Transverse colon (tissue), 4 donors: ENCODE data around the gene LRRN4CL. TPM values are rescaled to one million over a fixed set of nuclear protein-coding genes. Genes with fewer than 3 reads are reported as not detected.
"Not testable (repeated sequence)": the region's sequence is repeated elsewhere in the genome, so short reads cannot be mapped to it uniquely, and the experiment has no call there.

ENCODE experiments used
- DNase-seq: peaks from one replicate; pipeline ENCODE4 v3.0.0-alpha.2; 2019
- H3K27ac ChIP-seq, 4 donors: fragments of 200-600 bp; sonication (generic); 2 replicates each; pipeline ENCODE4 v1.5.1; 2016 to 2018; ENCODE audit warnings: inconsistent platforms in 4 of 4
- H3K27me3 ChIP-seq: fragments of 200-600 bp; sonication (generic); 2 replicates; pipeline ENCODE4 v1.5.1; 2017; ENCODE audit warnings: inconsistent platforms
- H3K36me3 ChIP-seq, 4 donors: fragments of 200-600 bp; sonication (generic); 2 replicates each; pipeline ENCODE4 v1.5.1; 2017 to 2019; ENCODE audit warnings: inconsistent platforms in 4 of 4
- H3K4me1 ChIP-seq, 4 donors: fragments of 200-600 bp; sonication (generic); 2 replicates each; pipeline ENCODE4 v1.5.1; 2017 to 2020; ENCODE audit warnings: inconsistent platforms in 4 of 4
- H3K4me3 ChIP-seq, 4 donors: fragments of 200-600 bp; sonication (generic); 1 replicate in 1 of 4; 2 replicates in 3 of 4; pipeline versions ENCODE4 v1.5.1 to v1.6.1; 2017 to 2019; ENCODE audit warnings: inconsistent platforms in 4 of 4
- H3K9me3 ChIP-seq, 2 donors: fragments of 200-600 bp; sonication (generic); 2 replicates each; pipeline ENCODE4 v1.5.1; 2017 to 2019; ENCODE audit warnings: inconsistent platforms in 2 of 2
- CTCF ChIP-seq, 5 experiments: fragments of 200-600 bp in 3 of 5; fragments of 450-650 bp in 2 of 5; sonication (generic) in 3 of 5; IDR thresholded peaks; 1 replicate in 2 of 5; 2 replicates in 3 of 5; pipeline ENCODE4 v1.5.1; 2016 to 2017; ENCODE audit warnings: antibody characterized with exemption in 5 of 5, inconsistent platforms in 3 of 5, mild to moderate bottlenecking in 2 of 5, moderate library complexity in 1 of 5
- EP300 ChIP-seq: sonication (generic); formaldehyde crosslinking; IDR thresholded peaks from one replicate; pipeline ENCODE4 v1.6.1; 2017; ENCODE audit warnings: antibody characterized with exemption, low read depth
- POLR2A ChIP-seq: fragments of 450-650 bp; IDR thresholded peaks from one replicate; pipeline ENCODE4 v1.6.1; 2016; ENCODE audit warnings: antibody characterized with exemption, mild to moderate bottlenecking, moderate library complexity
- POLR2AphosphoS5 ChIP-seq, 3 donors: sonication (generic); formaldehyde crosslinking; IDR thresholded peaks; one replicate each; pipeline ENCODE4 v1.6.1; 2016; ENCODE audit warnings: antibody characterized with exemption in 3 of 3
- WGBS, 2 donors: methylation state at CpG; one replicate each; pipeline ENCODE4 v1.1.5; 2018; ENCODE audit warnings: low coverage in 1 of 2; 5-methylcytosine and 5-hydroxymethylcytosine counted together
- in situ Hi-C, 4 donors: fragments of 200-750 bp; cut with MboI; loops; one replicate each; pipeline versions ENCODE4 v1.15.0 to v1.15.1; 2017; ENCODE audit warnings: low sequenced_read_pairs in 3 of 4, low pct_ligation_motif_present in 1 of 4, low pct_unique_long_range_greater_than_20kb in 1 of 4
- intact Hi-C: fragments of 100-400 bp; cut with DNase I; formaldehyde crosslinking; loops from one replicate; pipeline ENCODE4 v1.15.1; 2023; ENCODE audit warnings: low total_unique reads
- total RNA-seq, 4 donors: library from RNA; depleted of rRNA; stranded (reverse); fragments of >200 nt; gene quantifications; one replicate each; pipeline ENCODE4 v1.1.0, GENCODE V29; 2016

The LRRN4CL gene
- total RNA-seq, 4 donors from 2014 or later, result 8.2 to 24.7 (median 9.0) TPM

GRCh38 chr11:62676698-62677097, 12.6 kb downstream of the LRRN4CL start:
- in situ Hi-C loops, result loop anchor here in 2 of 4 donors (25.0 kb wide), 2 partner anchors 264 to 289 kb away; partner anchors contain the start of gene SCGB1A1 (in 1 of the 2)
- 43 to 60% methylated on average over 4 to 6 of the region's 6 CpGs for WGBS, 2 donors
- H3K27me3 ChIP-seq, result no peaks in the 10 kb centered on the region
- intact Hi-C loops, result no loop called here
- peaks cover 24 to 41% (median 26%) of the 10 kb centered on the region in 4 donors for H3K4me1 ChIP-seq
- no peak for TF ChIP-seq CTCF (IDR thresholded peaks at IDR 0.05)
- no peak for TF ChIP-seq POLR2AphosphoS5 (IDR thresholded peaks at IDR 0.05)
- TF ChIP-seq EP300, result no peak
- TF ChIP-seq POLR2A, result no peak
- DNase-seq, result no peak
- no peaks in the 10 kb centered on the region for H3K9me3 ChIP-seq
- peaks cover 0 to 15% (median 3%) of the 10 kb centered on the region in 4 donors for H3K36me3 ChIP-seq
- no peak overlapping the region for H3K4me3 ChIP-seq
- H3K27ac ChIP-seq, result no peak overlapping the region

DNA sequence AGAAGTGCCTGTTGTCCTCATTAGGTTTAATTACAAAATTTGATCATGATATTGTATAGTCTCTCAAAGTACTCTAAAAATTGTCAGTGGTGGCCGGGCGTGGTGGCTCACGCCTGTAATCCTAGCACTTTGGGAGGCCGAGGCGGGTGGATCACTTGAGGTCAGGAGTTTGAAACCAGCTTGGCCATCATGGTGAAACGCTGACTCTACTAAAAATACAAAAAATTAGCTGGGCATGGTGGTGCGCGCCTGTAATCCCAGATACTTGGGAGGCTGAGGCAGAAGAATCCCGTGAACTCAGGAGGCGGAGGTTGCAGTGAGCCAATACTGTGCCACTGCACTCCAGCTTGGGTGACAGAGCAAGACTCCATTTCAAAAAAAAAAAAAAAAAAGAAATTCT, 13.9 kb downstream of the LRRN4CL start:
- Histone ChIP-seq H3K36me3 (peaks cover 0 to 15% (median 3%) of the 10 kb centered on the region in 4 donors), H3K4me1 (peaks cover 28 to 46% (median 34%) of the 10 kb centered on the region in 4 donors)
- H3K4me3 ChIP-seq, H3K27ac ChIP-seq, H3K9me3 ChIP-seq, intact Hi-C loops, H3K27me3 ChIP-seq, DNase-seq: not testable (repeated sequence)
- 86 to 89% methylated on average over 10 of the region's 10 CpGs for WGBS, 2 donors
- in situ Hi-C loops, result loop anchor here in 2 of 4 donors (25.0 kb wide), 2 partner anchors 263 to 288 kb away; partner anchors contain the start of gene SCGB1A1 (in 1 of the 2)

- Histone ChIP-seq H3K27ac (peak overlapping the region; percentile 92 to 93 (median 93)), H3K4me1 (peaks cover 21 to 51% (median 36%) of the 10 kb centered on the region in 4 donors), H3K36me3 (peaks cover 0 to 15% (median 3%) of the 10 kb centered on the region in 4 donors), H3K27me3 (no peaks in the 10 kb centered on the region), H3K9me3 (no peaks in the 10 kb centered on the region), H3K4me3 (peak overlapping the region in 1 of 4 donors; percentile 79)
- DNase-seq, result no peak
- in situ Hi-C loops, result no loop called here
- 33 to 65% methylated on average over 1 to 2 of the region's 2 CpGs for WGBS, 2 donors
- TF ChIP-seq EP300 (no peak), POLR2A (no peak), CTCF (IDR thresholded peaks at IDR 0.05) (no peak), POLR2AphosphoS5 (IDR thresholded peaks at IDR 0.05) (no peak)
- intact Hi-C loops, result no loop called here
Observed at GRCh38 chr11:62673196-62673525, 16.2 kb downstream of the LRRN4CL start.

GRCh38 chr11:62671608-62672389, 17.5 kb downstream of the LRRN4CL start, which contains the start of the genes LBHD1 and UQCC3:
TSS of gene LBHD1 (minus strand) at chr11:62672267. CDS start at chr11:62670031, 2,236 bp downstream.
TSS of gene UQCC3 (plus strand) at chr11:62671673. CDS start at chr11:62671746, 73 bp downstream.
- H3K27ac ChIP-seq, result peak within 1 kb of the TSS; percentile 92 to 93 (median 93)
- H3K4me3 ChIP-seq, result peak within 1 kb of the TSS; percentile 51 to 79 (median 62)
- 1% methylated on average over 53 of the region's 59 CpGs; no CpG with 5 or more reads in 1 of the 2 donors for WGBS, 2 donors
- peak; percentile 83 for DNase-seq
- H3K27me3 ChIP-seq, result no peaks in the 10 kb centered on the region
- peaks cover 21 to 54% (median 41%) of the 10 kb centered on the region in 4 donors for H3K4me1 ChIP-seq
- intact Hi-C loops (no loop called here), in situ Hi-C loops (no loop called here)
- TF ChIP-seq POLR2AphosphoS5 (IDR thresholded peaks at IDR 0.05) (peak; percentile 76 to 83 (median 77)), EP300 (no peak), CTCF (IDR thresholded peaks at IDR 0.05) (no peak), POLR2A (peak; percentile 82)
- H3K9me3 ChIP-seq, result no peaks in the 10 kb centered on the region
- H3K36me3 ChIP-seq, result peaks cover 0 to 10% (median 1%) of the 10 kb centered on the region in 4 donors
